Measurements from ENCODE around the gene EIF4G3. TPM values are rescaled to one million over a fixed set of nuclear protein-coding genes. Genes with fewer than 3 reads are reported as not detected.
"Not testable (repeated sequence)": the region's sequence is repeated elsewhere in the genome, so short reads cannot be mapped to it uniquely, and the experiment has no call there.

Gene EIF4G3
- total RNA-seq, 4 donors from 2014 or later = 82.1 to 143 (median 101) TPM

GRCh38 chr1:21059021-21059420 is 117.7 kb downstream of the EIF4G3 start:
- no peak for DNase-seq
- no peaks in the 10 kb centered on the region for H3K27me3 ChIP-seq
- in situ Hi-C loops (cut with MboI; ENCODE audit: low pct_ligation_motif_present in 1 of 4, low pct_unique_long_range_greater_than_20kb in 1 of 4, low sequenced_read_pairs in 3 of 4) (no loop called here), intact Hi-C loops (cut with DNase I; ENCODE audit: low total_unique reads) (no loop called here)
- H3K27ac ChIP-seq = no peak overlapping the region
- peaks cover 0 to 6% (median 2%) of the 10 kb centered on the region in 4 donors for H3K4me1 ChIP-seq
- H3K36me3 ChIP-seq = no peaks in the 10 kb centered on the region
- H3K4me3 ChIP-seq = no peak overlapping the region
- H3K9me3 ChIP-seq = no peaks in the 10 kb centered on the region
- TF ChIP-seq CTCF (IDR thresholded peaks at IDR 0.05) (no peak), POLR2A (IDR thresholded peaks at IDR 0.05) (no peak), EP300 (IDR thresholded peaks at IDR 0.05; ENCODE audit: low read depth) (no peak), POLR2AphosphoS5 (IDR thresholded peaks at IDR 0.05) (no peak)

GRCh38 chr1:21058035-21058793 is 118.5 kb downstream of the EIF4G3 start:
- DNase-seq = no peak
- WGBS, 2 donors (ENCODE audit: low coverage in 1 of 2) = 69 to 76% methylated on average over 2 to 3 of the region's 3 CpGs

GRCh38 chr1:21053189-21053928 is 123.3 kb downstream of the EIF4G3 start:
- in situ Hi-C loops (cut with MboI; ENCODE audit: low pct_ligation_motif_present in 1 of 4, low pct_unique_long_range_greater_than_20kb in 1 of 4, low sequenced_read_pairs in 3 of 4) = not testable (repeated sequence)
- WGBS, 2 donors (ENCODE audit: low coverage in 1 of 2) = 100% methylated on average over 8 of the region's 59 CpGs; no CpG with 5 or more reads in 1 of the 2 donors

More at GRCh38 chr1:21058035-21058793, 118.5 kb downstream of the EIF4G3 start:
- TF ChIP-seq POLR2A (IDR thresholded peaks at IDR 0.05) (no peak), POLR2AphosphoS5 (IDR thresholded peaks at IDR 0.05) (no peak), EP300 (IDR thresholded peaks at IDR 0.05; ENCODE audit: low read depth) (no peak), CTCF (IDR thresholded peaks at IDR 0.05) (no peak)
- Histone ChIP-seq H3K9me3 (no peaks in the 10 kb centered on the region), H3K27me3 (no peaks in the 10 kb centered on the region), H3K4me1 (peaks cover 0 to 6% (median 2%) of the 10 kb centered on the region in 4 donors), H3K27ac (no peak overlapping the region), H3K36me3 (no peaks in the 10 kb centered on the region), H3K4me3 (no peak overlapping the region)
- intact Hi-C loops (cut with DNase I; ENCODE audit: low total_unique reads) = no loop called here
- in situ Hi-C loops (cut with MboI; ENCODE audit: low pct_ligation_motif_present in 1 of 4, low pct_unique_long_range_greater_than_20kb in 1 of 4, low sequenced_read_pairs in 3 of 4) = no loop called here

GRCh38 chr1:21052034-21052433 is 124.7 kb downstream of the EIF4G3 start:
- H3K27ac ChIP-seq = no peak overlapping the region
- no peak for DNase-seq
- no peaks in the 10 kb centered on the region for H3K36me3 ChIP-seq
- no peak overlapping the region for H3K4me3 ChIP-seq
- no peak for TF ChIP-seq CTCF (IDR thresholded peaks at IDR 0.05)
- TF ChIP-seq POLR2A (IDR thresholded peaks at IDR 0.05) = no peak
- in situ Hi-C loops (cut with MboI; ENCODE audit: low pct_ligation_motif_present in 1 of 4, low pct_unique_long_range_greater_than_20kb in 1 of 4, low sequenced_read_pairs in 3 of 4) (no loop called here), intact Hi-C loops (cut with DNase I; ENCODE audit: low total_unique reads) (no loop called here)
- H3K4me1 ChIP-seq = peaks cover 0 to 17% (median 0%) of the 10 kb centered on the region in 4 donors
- H3K9me3 ChIP-seq = no peaks in the 10 kb centered on the region
- no peaks in the 10 kb centered on the region for H3K27me3 ChIP-seq
- 80 to 97% methylated on average over 3 of the region's 3 CpGs for WGBS, 2 donors (ENCODE audit: low coverage in 1 of 2)

More at GRCh38 chr1:21053189-21053928, 123.3 kb downstream of the EIF4G3 start:
- H3K9me3 ChIP-seq; H3K4me3 ChIP-seq; H3K27ac ChIP-seq; H3K27me3 ChIP-seq; intact Hi-C loops (cut with DNase I; ENCODE audit: low total_unique reads); H3K36me3 ChIP-seq; DNase-seq: not testable (repeated sequence)
- peaks cover 0 to 22% (median 0%) of the 10 kb centered on the region in 4 donors for H3K4me1 ChIP-seq

Data from transverse colon (tissue), 4 donors.